Activated naive CD4-positive, alpha-beta T cell (primary cell): ENCODE measurements around the gene MAP4K4.

Experiments used
- DNase-seq, 4 experiments: peaks; one replicate each; lab custom pipeline; 2025; lab: John Stamatoyannopoulos, UW

Gene MAP4K4

GRCh38 chr2:101870444-101870843 is 172.9 kb downstream of the MAP4K4 start:
- no peak for DNase-seq

DNA sequence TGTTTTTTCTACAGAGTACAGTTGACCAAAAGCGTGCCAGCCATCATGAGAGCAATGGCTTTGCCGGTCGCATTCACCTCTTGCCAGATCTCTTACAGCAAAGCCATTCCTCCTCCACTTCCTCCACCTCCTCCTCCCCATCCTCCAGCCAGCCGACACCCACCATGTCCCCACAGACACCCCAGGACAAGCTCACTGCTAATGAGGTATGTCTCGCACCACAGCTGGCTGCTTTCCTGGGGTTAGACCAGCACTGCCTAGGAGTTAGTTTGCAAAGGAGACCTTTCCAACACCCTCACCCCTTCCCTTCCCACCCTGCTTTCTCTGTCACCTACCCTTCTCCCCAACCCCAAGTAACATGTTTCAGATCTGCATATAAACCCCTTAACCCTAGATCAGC is 174.0 kb downstream of the MAP4K4 start:
- DNase-seq: no peak

DNA sequence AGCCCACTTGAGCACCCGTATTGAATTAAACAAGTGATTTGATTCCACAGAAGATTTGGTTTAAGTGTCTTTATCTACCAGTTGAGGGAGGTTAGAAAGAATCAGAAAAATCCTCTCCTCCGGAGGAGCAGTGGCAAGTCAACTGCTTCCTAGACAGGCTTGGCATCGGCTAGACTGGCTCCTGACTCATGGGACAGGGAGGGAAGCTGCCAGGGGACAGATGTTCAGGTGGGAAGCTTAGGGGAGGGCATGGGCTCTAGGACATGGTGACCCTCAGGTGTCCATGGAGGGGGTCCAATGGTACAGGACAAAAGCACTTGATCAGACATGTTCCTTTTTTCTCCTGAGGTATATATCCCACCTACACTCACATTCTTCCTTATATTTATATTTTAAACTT is 175.0 kb downstream of the MAP4K4 start:
- no peak for DNase-seq

- no peak for DNase-seq
Measured at GRCh38 chr2:101873543-101873942, 176.0 kb downstream of the MAP4K4 start.

DNA sequence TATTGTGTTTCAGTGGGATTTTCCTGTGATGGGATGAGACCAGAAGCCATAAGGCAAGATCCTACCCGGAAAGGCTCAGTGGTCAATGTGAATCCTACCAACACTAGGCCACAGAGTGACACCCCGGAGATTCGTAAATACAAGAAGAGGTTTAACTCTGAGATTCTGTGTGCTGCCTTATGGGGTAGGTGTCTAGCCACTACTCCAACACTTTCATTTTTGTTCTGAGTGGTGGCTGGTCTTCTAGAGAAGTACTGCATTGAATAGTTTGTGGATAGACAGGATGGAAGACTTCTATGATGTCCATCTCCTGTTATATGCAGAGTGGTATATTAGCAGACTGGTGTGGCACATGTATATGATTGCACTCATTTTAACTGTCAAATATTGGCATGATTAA is 176.6 kb downstream of the MAP4K4 start:
- no peak for DNase-seq

- DNase-seq: no peak
Measured at GRCh38 chr2:101879466-101879865, 182.0 kb downstream of the MAP4K4 start.

DNA sequence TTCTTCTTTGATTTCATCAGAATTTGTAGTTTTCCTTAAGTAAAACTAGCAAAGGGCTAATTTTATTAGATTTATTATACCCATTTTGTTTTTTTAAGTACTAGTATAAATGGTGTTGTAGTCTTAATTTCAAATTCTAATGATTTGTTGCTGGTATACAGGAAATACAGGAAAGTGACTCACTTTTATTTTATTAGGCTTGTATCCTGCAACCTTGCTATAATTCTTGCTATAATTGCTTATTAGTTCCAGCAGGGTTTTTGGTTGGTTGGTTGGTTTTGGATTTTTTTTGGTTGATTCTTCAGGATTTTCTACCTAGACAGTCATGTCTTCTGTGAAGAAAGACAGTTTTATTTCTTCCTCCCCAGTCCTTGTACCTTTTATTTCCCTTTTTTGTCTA is 183.6 kb downstream of the MAP4K4 start:
- no peak for DNase-seq

DNA sequence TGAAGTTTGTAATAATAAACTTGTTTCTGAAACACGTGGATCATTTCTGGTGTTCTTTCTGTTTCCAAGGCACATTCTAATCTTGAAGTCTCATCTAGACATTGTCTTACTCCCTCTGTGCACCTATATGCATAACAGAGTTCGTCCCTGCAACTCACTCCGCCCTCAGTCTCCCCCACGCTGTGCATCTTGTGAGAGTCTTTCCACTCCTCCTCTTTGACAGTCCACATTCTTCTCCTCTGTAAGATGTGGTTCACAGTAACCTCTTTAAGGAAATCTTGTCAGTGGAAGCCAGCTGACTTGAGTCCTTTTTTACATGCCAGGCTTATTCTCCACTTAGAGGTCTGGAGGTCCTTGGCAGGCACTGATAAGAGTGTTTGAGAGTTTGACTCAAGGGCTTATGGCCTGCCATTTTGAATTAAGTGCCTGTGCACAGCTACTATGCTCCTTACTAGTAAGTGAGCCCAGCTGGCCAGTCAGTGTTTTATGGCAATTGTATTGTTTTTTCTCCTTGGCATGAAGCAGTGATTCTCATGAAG is 185.3 kb downstream of the MAP4K4 start:
- DNase-seq: no peak

DNA sequence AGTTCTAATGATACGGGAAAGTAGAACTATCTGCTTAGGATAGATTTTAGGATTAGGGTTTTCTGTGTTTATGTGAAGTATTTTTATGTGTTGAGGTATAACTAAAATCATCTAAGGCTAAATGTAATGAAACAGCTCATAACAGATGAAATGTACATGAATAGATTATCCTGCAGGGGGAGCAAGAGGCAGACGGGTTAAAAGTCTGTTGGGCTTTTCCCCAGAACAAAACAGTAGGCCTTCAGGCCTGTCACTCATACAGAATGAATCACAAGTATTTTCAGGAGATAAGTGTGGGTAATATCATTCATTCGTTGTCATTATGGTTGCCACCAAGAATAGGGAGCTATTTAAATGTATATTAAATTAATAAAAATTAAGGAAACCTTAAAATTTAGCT is 186.4 kb downstream of the MAP4K4 start:
- no peak for DNase-seq

DNA sequence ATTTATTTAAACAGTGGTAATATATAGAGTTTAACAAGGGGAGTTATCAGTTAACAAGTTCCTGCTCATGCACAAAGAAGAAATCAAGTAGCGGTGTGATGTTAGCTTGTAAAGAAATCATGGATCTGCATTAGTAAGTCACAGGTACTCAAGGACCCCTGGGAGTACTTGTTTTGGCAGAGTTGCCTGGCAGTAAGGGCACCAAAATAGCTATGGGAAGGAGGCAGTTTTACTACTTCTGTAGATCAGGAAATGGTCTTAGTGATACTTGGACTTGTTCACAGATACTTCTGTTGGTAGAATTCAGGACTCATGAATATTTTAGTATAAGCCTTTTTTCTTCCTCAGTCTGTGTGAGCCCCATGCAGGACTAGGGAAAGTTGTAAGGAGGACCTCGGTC is 186.9 kb downstream of the MAP4K4 start:
- DNase-seq: no peak

GRCh38 chr2:101887328-101887727 is 189.8 kb downstream of the MAP4K4 start:
- DNase-seq: no peak

DNA sequence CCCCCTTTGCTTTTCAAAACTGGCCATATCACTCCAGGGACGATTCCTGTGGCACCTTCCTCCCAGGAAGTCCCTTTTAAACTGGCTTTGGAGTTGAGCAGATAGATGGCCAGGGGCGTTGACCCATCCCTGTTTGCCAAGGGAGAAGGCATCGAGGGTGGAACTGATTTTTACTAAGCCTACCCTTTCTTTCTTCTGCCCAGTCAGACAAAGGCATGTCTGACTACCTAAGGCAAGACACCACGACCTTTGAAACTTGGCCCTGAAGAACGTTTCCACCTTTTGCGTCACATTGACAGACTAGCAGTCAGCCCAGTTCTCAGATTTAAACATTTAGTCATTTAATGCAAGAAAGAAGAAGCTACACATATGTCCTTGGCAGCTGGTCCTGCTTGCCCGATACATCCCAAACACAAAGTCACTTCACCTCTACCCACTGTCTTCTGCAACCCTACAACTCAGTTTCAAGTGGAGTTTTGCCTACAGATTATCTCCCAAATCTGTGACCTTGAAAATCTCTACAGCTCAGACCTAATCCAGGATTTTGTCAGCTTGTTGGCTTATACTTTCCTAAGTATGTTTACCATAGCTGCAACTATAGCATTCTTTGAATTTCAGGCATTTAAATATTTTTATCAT is 192.1 kb downstream of the MAP4K4 start:
- no peak for DNase-seq

DNA sequence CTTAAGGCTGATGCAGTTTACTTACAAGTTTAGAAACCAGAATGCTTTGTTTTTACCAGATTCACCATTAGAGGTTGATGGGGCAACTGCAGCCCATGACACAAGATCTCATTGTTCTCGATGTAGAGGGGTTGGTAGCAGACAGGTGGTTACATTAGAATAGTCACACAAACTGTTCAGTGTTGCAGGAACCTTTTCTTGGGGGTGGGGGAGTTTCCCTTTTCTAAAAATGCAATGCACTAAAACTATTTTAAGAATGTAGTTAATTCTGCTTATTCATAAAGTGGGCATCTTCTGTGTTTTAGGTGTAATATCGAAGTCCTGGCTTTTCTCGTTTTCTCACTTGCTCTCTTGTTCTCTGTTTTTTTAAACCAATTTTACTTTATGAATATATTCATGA is 194.9 kb downstream of the MAP4K4 start:
- no peak for DNase-seq

DNA sequence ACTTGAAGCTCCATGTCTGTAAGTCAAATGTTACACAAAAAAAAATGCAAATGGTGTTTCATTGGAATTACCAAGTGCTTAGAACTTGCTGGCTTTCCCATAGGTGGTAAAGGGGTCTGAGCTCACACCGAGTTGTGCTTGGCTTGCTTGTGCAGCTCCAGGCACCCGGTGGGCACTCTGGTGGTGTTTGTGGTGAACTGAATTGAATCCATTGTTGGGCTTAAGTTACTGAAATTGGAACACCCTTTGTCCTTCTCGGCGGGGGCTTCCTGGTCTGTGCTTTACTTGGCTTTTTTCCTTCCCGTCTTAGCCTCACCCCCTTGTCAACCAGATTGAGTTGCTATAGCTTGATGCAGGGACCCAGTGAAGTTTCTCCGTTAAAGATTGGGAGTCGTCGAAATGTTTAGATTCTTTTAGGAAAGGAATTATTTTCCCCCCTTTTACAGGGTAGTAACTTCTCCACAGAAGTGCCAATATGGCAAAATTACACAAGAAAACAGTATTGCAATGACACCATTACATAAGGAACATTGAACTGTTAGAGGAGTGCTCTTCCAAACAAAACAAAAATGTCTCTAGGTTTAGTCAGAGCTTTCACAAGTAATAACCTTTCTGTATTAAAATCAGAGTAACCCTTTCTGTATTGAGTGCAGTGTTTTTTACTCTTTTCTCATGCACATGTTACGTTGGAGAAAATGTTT is 196.3 kb downstream of the MAP4K4 start:
- no peak for DNase-seq

DNA sequence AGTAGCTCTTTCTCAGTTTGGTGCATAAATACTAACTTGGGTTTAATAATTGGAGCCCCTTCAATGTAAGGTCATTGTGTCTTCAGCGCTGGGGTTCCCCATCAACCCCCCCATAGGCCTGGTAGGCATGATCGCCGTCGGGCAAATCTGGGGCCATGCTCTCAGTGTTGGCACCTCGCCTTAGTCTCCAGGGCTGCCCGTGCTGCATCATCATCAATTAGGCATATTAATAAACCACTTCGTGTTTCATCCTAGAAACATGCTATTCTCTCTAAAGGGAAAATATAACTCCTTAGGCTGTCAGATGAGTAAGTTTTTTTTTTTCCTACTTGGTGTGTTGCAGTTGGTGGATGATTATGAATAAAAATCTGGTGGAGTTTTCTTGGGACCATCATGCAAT is 197.5 kb downstream of the MAP4K4 start:
- no peak for DNase-seq

DNA sequence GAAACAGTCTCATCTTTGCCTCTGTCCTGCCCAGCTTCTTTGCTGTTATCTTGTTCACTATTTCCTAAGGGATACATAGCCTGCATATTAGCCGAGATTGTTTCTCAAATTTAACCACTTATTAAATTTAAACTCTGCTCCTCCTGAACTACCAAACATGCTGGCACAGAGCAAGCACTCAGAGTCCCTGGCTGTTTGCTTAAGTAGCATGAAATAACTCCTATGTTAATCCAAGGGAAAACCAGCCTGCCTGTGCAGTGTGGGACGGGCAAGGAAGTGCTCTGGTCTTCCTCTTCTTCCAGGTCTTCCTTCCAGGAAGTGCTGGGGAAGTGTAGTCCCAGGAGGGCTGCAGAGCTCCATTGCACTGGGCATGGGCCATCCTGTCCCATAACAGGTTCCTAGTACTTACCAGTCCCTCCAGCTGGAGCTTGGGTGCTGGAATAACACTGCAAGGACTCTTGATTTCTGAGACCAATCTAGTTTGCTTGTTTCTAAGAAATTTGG is 198.4 kb downstream of the MAP4K4 start:
- DNase-seq: no peak

GRCh38 chr2:101897301-101897700 is 199.8 kb downstream of the MAP4K4 start:
- DNase-seq: no peak

DNA sequence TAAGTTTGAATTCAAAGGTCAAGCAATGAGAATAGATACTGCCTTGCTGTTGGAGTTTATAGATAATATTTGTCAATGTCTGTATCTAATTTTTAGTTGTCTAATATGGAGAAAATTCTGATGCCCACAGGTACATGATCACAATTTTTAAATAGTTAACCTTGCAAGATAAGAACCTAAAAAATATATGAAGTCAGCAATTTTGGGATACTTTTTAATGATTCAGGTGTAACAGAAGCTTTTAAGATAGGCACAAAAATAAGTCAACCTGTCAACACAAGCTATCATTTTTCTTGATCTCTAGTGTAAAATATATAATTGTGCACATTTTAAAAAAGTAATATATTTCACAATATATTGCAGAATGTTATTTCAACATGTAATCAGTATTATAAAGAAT is 201.8 kb downstream of the MAP4K4 start:
- DNase-seq: no peak

DNA sequence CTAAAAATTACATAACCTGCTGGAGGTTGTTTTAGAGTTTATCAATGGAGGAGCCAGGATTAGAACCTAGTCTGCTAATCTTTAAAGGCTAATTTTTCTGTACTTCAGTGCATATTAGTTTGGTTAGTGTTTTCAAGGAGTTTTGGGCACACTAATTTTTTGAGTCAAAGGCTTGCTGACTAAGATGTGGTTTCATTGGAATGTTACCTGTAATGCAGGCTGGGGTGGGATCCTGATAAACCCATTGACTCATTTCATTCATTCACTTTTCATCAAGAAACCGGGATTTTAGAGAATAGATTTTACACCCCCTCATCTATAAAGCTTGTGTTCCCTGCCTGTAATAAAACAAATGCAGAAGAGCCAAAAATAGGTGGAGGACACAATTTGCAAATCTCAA is 202.4 kb downstream of the MAP4K4 start:
- DNase-seq: no peak

DNA sequence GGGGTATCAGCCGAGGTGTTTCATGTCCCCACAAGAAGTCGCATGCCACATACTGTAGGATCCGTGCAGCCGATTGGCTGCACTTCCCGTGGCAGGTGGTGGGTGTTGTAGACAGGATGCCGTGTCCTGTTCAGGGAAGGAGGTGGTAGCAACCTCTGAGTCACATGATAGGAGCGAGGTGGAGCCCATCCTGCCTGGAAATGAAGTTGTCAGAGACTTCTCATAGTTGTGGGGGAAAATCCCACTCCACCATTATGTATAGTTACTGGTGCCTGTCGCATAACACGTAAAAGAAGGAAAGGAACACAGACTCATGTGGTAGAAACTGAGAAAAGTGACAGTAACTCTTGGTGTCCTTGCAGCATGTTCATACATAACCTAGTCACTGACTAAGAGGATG is 202.9 kb downstream of the MAP4K4 start:
- DNase-seq: no peak

- no peak for DNase-seq
Measured at GRCh38 chr2:101901241-101901640, 203.7 kb downstream of the MAP4K4 start.

DNA sequence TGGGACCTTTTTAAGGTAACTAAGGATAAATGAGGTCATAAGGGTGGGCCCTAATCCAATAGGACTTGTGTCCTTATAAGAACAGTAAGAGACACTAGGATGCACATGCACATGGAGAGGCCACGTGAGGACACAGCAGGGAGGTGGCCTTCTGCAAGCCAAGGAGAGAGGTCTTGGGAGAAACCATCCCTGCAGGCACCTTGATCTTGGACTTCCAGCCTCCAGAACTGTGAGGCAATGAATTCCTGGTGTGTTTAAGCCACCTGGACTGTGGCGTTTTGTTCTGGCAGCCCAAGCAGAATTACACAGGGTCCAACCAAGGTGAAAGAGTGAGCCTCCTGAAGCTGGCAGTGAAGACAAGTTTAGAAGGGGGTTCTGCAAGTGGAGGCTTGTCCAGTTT is 204.7 kb downstream of the MAP4K4 start:
- DNase-seq: no peak

DNA sequence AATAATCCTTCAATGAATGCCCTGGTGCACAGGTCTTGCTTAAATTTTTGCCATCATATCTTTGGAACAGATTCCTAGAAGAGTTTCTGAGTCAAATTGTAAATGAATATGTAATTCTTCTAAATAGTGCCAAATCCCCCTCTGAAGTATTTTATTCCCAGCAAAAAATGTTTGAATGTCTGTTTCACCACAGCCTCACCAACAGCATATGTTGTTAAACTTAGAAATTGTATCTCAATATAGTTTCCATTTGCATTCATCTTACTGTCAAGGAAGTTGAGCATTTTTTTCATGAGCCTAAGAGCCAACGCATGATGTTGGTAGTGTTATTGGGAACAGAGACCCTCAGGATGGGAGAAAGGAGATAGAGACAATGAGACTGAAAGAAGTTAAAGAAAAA is 207.4 kb downstream of the MAP4K4 start:
- no peak for DNase-seq
